C4-2B (cell line): ENCODE data around the gene TBC1D22A.

Experiments used
- H3K27ac ChIP-seq: fragments of 450-650 bp; 2 replicates; pipeline ENCODE4 v1.5.1; 2017
- CTCF ChIP-seq: fragments of 450-650 bp; conservative IDR thresholded peaks from 2 replicates; pipeline ENCODE4 v1.5.1; 2017; ENCODE audit warnings: mild to moderate bottlenecking
- ZFX ChIP-seq: fragments of 450-650 bp; IDR thresholded peaks from 2 replicates; pipeline ENCODE4 v1.6.1; 2017

TBC1D22A gene

GRCh38 chr22:46917771-46918101 is 155.3 kb downstream of the TBC1D22A start:
- H3K27ac ChIP-seq: no peak overlapping the region
- TF ChIP-seq CTCF (no peak), ZFX (no peak)

- no peak for TF ChIP-seq ZFX
- no peak for TF ChIP-seq CTCF
- no peak overlapping the region for H3K27ac ChIP-seq
Measured at GRCh38 chr22:46918197-46918596, 155.7 kb downstream of the TBC1D22A start.

GRCh38 chr22:46922037-46922436 is 159.6 kb downstream of the TBC1D22A start:
- TF ChIP-seq ZFX (no peak), CTCF (no peak)
- no peak overlapping the region for H3K27ac ChIP-seq

- no peak for TF ChIP-seq ZFX
- no peak for TF ChIP-seq CTCF
- H3K27ac ChIP-seq: no peak overlapping the region
Measured at GRCh38 chr22:46923394-46923793, 160.9 kb downstream of the TBC1D22A start.

GRCh38 chr22:46925818-46926217 is 163.4 kb downstream of the TBC1D22A start:
- H3K27ac ChIP-seq: no peak overlapping the region
- TF ChIP-seq ZFX: no peak
- TF ChIP-seq CTCF: no peak

GRCh38 chr22:46929046-46929709 is 166.7 kb downstream of the TBC1D22A start:
- H3K27ac ChIP-seq: no peak overlapping the region
- TF ChIP-seq ZFX (no peak), CTCF (no peak)

GRCh38 chr22:46929710-46930204 is 167.3 kb downstream of the TBC1D22A start:
- H3K27ac ChIP-seq: no peak overlapping the region
- no peak for TF ChIP-seq ZFX

- TF ChIP-seq ZFX (no peak), CTCF (peak; percentile 19)
- H3K27ac ChIP-seq: no peak overlapping the region
Measured at GRCh38 chr22:46931414-46931813, 169.0 kb downstream of the TBC1D22A start.
